B cell (primary cell): ENCODE data around the gene SRBD1. TPM values are rescaled to one million over a fixed set of nuclear protein-coding genes. Genes with fewer than 3 reads are reported as not detected.

ENCODE experiments used
- ATAC-seq: fragments of 200-7000 bp; cut with Tn5 transposase; one replicate; pipeline ENCODE4 v1.10.0; 2021; ENCODE audit warnings: low read depth, mild to moderate bottlenecking, moderate number of reproducible peaks, moderate library complexity
- CTCF ChIA-PET: fragments of 350-600 bp; sonication (Branson Sonifier 250); formaldehyde crosslinking; loops from one replicate; lab custom pipeline; 2021; ENCODE audit warnings: antibody characterized with exemption, inconsistent platforms; lab: Charles Lee
- POLR2A ChIA-PET: fragments of 350-600 bp; sonication (Branson Sonifier 250); formaldehyde crosslinking; loops from one replicate; lab custom pipeline; 2021; ENCODE audit warnings: antibody characterized with exemption; lab: Charles Lee
- DNase-seq: peaks from one replicate; pipeline ENCODE4 v3.0.0; 2013
- H2AFZ ChIP-seq: 2 replicates; pipeline ENCODE4 v1.6.1; 2012; ENCODE audit warnings: mild to moderate bottlenecking, low read depth, low read length; ENCODE audit not compliant: insufficient read depth, poor library complexity, severe bottlenecking
- H3K27ac ChIP-seq, 2 donors: 1 replicate in 1 of 2; 2 replicates in 1 of 2; pipeline ENCODE4 v1.5.1; 2012 to 2013; ENCODE audit warnings: low read length in 2 of 2, mild to moderate bottlenecking in 2 of 2, moderate library complexity in 1 of 2
- H3K27me3 ChIP-seq, 4 experiments: fragments of 200-600 bp in 1 of 4; sonication (generic) in 1 of 4; replicated peaks in 1 of 4; 1 replicate in 2 of 4; 2 replicates in 2 of 4; pipeline versions ENCODE4 v1.6.1 to v1.7.0; 2013 to 2016; ENCODE audit warnings: low read length in 3 of 4, mild to moderate bottlenecking in 2 of 4, mixed read lengths in 1 of 4, moderate library complexity in 1 of 4; ENCODE audit not compliant: insufficient read depth in 4 of 4, control insufficient read depth in 3 of 4; ENCODE audit errors: control extremely low read depth in 1 of 4
- H3K36me3 ChIP-seq, 2 experiments: replicated peaks in 1 of 2; 1 replicate in 1 of 2; 2 replicates in 1 of 2; pipeline versions ENCODE4 v1.6.1 to v1.7.1; 2013; ENCODE audit warnings: low read length in 1 of 2; ENCODE audit not compliant: insufficient read depth in 2 of 2, control insufficient read depth in 1 of 2; ENCODE audit errors: control extremely low read depth in 1 of 2, extremely low read depth in 1 of 2
- H3K4me1 ChIP-seq, 2 donors: fragments of 200-600 bp in 1 of 2; sonication (generic) in 1 of 2; 1 replicate in 1 of 2; 2 replicates in 1 of 2; pipeline versions ENCODE4 v1.5.1 to v1.6.1; 2013 to 2017; ENCODE audit warnings: low read length in 2 of 2; ENCODE audit not compliant: control insufficient read depth in 2 of 2, insufficient read depth in 2 of 2
- H3K4me2 ChIP-seq: replicated peaks from 2 replicates; pipeline ENCODE3; 2012; ENCODE audit warnings: mild to moderate bottlenecking, low read depth, low read length; ENCODE audit not compliant: poor library complexity, severe bottlenecking
- H3K4me3 ChIP-seq, 5 experiments: fragments of 200-600 bp in 1 of 5; sonication (generic) in 1 of 5; 1 replicate in 3 of 5; 2 replicates in 2 of 5; pipeline versions ENCODE4 v1.5.1 to v1.7.0; 2011 to 2016; ENCODE audit warnings: low read length in 4 of 5, mild to moderate bottlenecking in 4 of 5, low read depth in 2 of 5, control low read depth in 1 of 5, moderate library complexity in 1 of 5; ENCODE audit not compliant: insufficient read depth in 1 of 5; ENCODE audit errors: control extremely low read depth in 1 of 5, extremely low read depth in 1 of 5
- H3K79me2 ChIP-seq: fragments of 200-600 bp; sonication (generic); one replicate; pipeline ENCODE4 v1.6.0; 2016; ENCODE audit warnings: low read length; ENCODE audit not compliant: control insufficient read depth, insufficient read depth
- H3K9ac ChIP-seq: fragments of 200-600 bp; sonication (generic); 2 replicates; pipeline ENCODE4 v1.6.1; 2017; ENCODE audit warnings: mild to moderate bottlenecking, low read length, moderate library complexity
- H3K9me3 ChIP-seq, 3 donors: one replicate each; pipeline versions ENCODE4 v1.6.1 to v1.7.1; 2013; ENCODE audit warnings: low read length in 2 of 3; ENCODE audit not compliant: control insufficient read depth in 2 of 3, insufficient read depth in 1 of 3; ENCODE audit errors: control extremely low read depth in 1 of 3
- H4K20me1 ChIP-seq: 2 replicates; pipeline ENCODE4 v1.6.0; 2012; ENCODE audit warnings: mild to moderate bottlenecking, low read length; ENCODE audit not compliant: insufficient read depth, control insufficient read depth, poor library complexity, severe bottlenecking
- H3K27ac Mint-ChIP-seq: one replicate; pipeline ENCODE4 v1.8.0; 2021; ENCODE audit warnings: mixed read lengths
- H3K27me3 Mint-ChIP-seq: one replicate; pipeline ENCODE4 v1.8.0; 2021; ENCODE audit warnings: mixed read lengths
- H3K4me1 Mint-ChIP-seq: one replicate; pipeline ENCODE4 v1.8.0; 2021; ENCODE audit warnings: mixed read lengths
- H3K4me3 Mint-ChIP-seq: one replicate; pipeline ENCODE4 v1.8.0; 2021; ENCODE audit warnings: mixed read lengths
- H3K9me3 Mint-ChIP-seq: one replicate; pipeline ENCODE4 v1.8.0; 2022; ENCODE audit warnings: mixed read lengths; ENCODE audit not compliant: insufficient read depth
- EZH2 ChIP-seq: IDR thresholded peaks from 2 replicates; pipeline ENCODE4 v1.6.1; 2012; ENCODE audit warnings: borderline replicate concordance, low read depth, mild to moderate bottlenecking, moderate library complexity, low read length; ENCODE audit not compliant: insufficient read depth, poor library complexity, severe bottlenecking
- WGBS: methylation state at CpG from one replicate; pipeline ENCODE4 v1.1.5; 2013; ENCODE audit warnings: missing lambda C conversion rate; ENCODE audit not compliant: insufficient coverage; 5-methylcytosine and 5-hydroxymethylcytosine counted together
- intact Hi-C: fragments of 100-400 bp; cut with micrococcal nuclease; formaldehyde crosslinking; loops from one replicate; pipeline ENCODE4 v1.10.0; 2022
- polyA plus RNA-seq: library from polyadenylated mRNA; depleted of rRNA; stranded (reverse); fragments of >200 nt; gene quantifications from 2 replicates; pipeline ENCODE4 v1.2.3, GENCODE V29; 2012
- total RNA-seq, 2 donors: library from RNA; stranded (reverse); fragments of 120-200 nt in 1 of 2; gene quantifications; 1 replicate in 1 of 2; 2 replicates in 1 of 2; pipeline versions ENCODE4 v1.2.3 to v1.2.4, GENCODE V29; 2013 to 2022
- TF ChIP-seq, protein P1 (sequence below): fragments of 200-600 bp; IDR thresholded peaks from one replicate; pipeline ENCODE4 v1.8.0; 2022; ENCODE audit warnings: antibody characterized with exemption, mild to moderate bottlenecking

Gene SRBD1
- total and polyA plus RNA-seq, 2 donors (not counting 1 experiment from before 2014, with no cell fraction given), result 6.2 to 27.1 TPM

DNA sequence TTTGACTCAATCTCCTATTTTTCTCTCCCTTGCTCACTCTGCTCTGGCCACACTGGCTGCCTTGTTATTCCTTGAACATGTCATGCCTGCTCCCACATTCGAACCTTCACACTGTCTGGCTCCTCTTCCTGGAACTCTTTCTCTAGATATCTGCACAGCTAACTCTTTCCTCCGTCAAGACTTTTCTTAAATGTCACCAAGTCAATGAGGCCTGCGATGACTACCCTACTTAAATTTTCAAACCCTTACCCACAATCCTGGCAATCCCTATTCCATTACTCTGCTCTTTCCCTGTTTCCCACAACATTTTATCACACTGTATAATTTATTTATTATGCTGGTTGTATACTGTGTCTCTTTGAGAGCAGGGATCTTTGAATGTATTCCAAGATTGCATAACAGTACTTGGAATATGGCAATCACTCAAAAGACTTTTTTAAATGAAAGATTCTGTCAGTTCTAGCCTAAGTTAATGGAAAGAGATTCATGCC is 206.2 kb downstream of the SRBD1 start:
- Histone ChIP-seq H3K79me2 (no peaks in the 10 kb centered on the region), H3K27ac (no peak overlapping the region), H3K4me2 (no peak overlapping the region), H3K4me3 (no peak overlapping the region), H3K27me3 (no peaks in the 10 kb centered on the region), H3K9me3 (no peaks in the 10 kb centered on the region), H3K4me1 (no peaks in the 10 kb centered on the region), H4K20me1 (no peaks in the 10 kb centered on the region), H3K36me3 (peaks cover 5% of the 10 kb centered on the region in 2 experiments), H2AFZ (no peak overlapping the region), H3K9ac (no peak overlapping the region)
- H3K27ac Mint-ChIP-seq, result no peak overlapping the region
- no peak for DNase-seq
- TF ChIP-seq EZH2, result no peak
- TF ChIP-seq, protein P1, sequence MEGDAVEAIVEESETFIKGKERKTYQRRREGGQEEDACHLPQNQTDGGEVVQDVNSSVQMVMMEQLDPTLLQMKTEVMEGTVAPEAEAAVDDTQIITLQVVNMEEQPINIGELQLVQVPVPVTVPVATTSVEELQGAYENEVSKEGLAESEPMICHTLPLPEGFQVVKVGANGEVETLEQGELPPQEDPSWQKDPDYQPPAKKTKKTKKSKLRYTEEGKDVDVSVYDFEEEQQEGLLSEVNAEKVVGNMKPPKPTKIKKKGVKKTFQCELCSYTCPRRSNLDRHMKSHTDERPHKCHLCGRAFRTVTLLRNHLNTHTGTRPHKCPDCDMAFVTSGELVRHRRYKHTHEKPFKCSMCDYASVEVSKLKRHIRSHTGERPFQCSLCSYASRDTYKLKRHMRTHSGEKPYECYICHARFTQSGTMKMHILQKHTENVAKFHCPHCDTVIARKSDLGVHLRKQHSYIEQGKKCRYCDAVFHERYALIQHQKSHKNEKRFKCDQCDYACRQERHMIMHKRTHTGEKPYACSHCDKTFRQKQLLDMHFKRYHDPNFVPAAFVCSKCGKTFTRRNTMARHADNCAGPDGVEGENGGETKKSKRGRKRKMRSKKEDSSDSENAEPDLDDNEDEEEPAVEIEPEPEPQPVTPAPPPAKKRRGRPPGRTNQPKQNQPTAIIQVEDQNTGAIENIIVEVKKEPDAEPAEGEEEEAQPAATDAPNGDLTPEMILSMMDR, result no peak
- CTCF ChIA-PET, result no interaction called here
- no peak overlapping the region for H3K4me3 Mint-ChIP-seq
- no peaks in the 10 kb centered on the region for H3K27me3 Mint-ChIP-seq
- POLR2A ChIA-PET, result no interaction called here
- no peak for ATAC-seq
- intact Hi-C loops, result no loop called here
- H3K4me1 Mint-ChIP-seq, result no peaks in the 10 kb centered on the region
- H3K9me3 Mint-ChIP-seq, result no peaks in the 10 kb centered on the region
- WGBS, result 94% methylated on average over 3 of the region's 3 CpGs

DNA sequence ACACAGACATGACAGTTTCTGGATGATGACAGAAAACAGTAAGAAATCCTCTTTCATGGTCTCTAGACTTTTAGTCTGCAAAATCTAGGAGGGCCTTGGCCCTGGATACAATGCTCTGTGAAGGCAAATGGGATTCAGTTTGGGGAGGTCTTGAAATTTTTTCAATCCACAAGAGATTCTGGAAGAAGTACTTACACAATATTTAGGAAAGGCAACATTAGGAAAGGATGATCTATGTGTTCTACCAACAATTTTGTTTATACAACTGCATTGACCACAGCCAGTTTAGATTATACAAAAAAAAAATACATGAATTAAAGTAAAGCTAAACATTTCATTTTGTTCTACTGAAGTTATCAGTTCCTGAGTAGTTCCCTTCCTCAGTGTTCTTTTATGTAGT is 208.0 kb downstream of the SRBD1 start:
- H3K9ac ChIP-seq, result no peak overlapping the region
- H3K9me3 ChIP-seq, result no peaks in the 10 kb centered on the region
- no peak overlapping the region for H3K4me2 ChIP-seq
- no peak overlapping the region for H3K4me3 Mint-ChIP-seq
- ATAC-seq, result no peak
- no peak overlapping the region for H3K27ac ChIP-seq
- ChIA-PET POLR2A (no interaction called here), CTCF (interaction anchor here (0.7 kb wide), 1 partner anchor 984 kb away, joined by 3 read pairs; no protein-coding TSS in a partner anchor)
- intact Hi-C loops, result no loop called here
- H3K79me2 ChIP-seq, result no peaks in the 10 kb centered on the region
- no peak for TF ChIP-seq EZH2
- TF ChIP-seq, protein P1, result no peak
- H4K20me1 ChIP-seq, result no peaks in the 10 kb centered on the region
- H3K27ac Mint-ChIP-seq, result no peak overlapping the region
- H3K4me1 Mint-ChIP-seq, result no peaks in the 10 kb centered on the region
- H3K27me3 Mint-ChIP-seq, result no peaks in the 10 kb centered on the region
- H3K4me3 ChIP-seq, result no peak overlapping the region
- no peaks in the 10 kb centered on the region for H3K27me3 ChIP-seq
- peaks cover 5% of the 10 kb centered on the region in 2 experiments for H3K36me3 ChIP-seq
- no peaks in the 10 kb centered on the region for H3K4me1 ChIP-seq
- no peak overlapping the region for H2AFZ ChIP-seq
- no peak for DNase-seq
- no peaks in the 10 kb centered on the region for H3K9me3 Mint-ChIP-seq
